HepG2 (cell line): ENCODE results near the gene HERC5. TPM values are rescaled to one million over a fixed set of nuclear protein-coding genes. Genes with fewer than 3 reads are reported as not detected.

Source experiments
- ATAC-seq: fragments of 200-7000 bp; cut with Tn5 transposase; 3 replicates; pipeline ENCODE4 v1.9.1; 2020; ENCODE audit warnings: mild to moderate bottlenecking, moderate library complexity
- BruUV-seq: library from RNA; stranded (reverse); fragments of 400-500 nt; replicated peaks from 2 replicates; lab custom pipeline; 2021; lab: Mats Ljungman, UMichigan
- CTCF ChIA-PET: fragments of 300-600 bp; formaldehyde crosslinking; extraction: SDS; loops from one replicate; lab custom pipeline; 2021; ENCODE audit warnings: low total read pairs, inconsistent platforms, low intra/inter-chr PET ratio; lab: Yijun Ruan, JAX
- POLR2A ChIA-PET: fragments of 350-600 bp; sonication (Branson Sonifier 250); formaldehyde crosslinking; loops from one replicate; lab custom pipeline; 2020; ENCODE audit warnings: antibody characterized with exemption, inconsistent platforms; lab: Yijun Ruan, JAX
- DNase-seq: peaks from one replicate; pipeline ENCODE4 v3.0.0-alpha.2; 2015; ENCODE audit warnings: low spot score
- FAIRE-seq: peaks from 3 replicates; lab custom pipeline; 2011; peaks lifted over from hg19 to GRCh38; lab: Jason Lieb, UNC
- H2AFZ ChIP-seq: one replicate; pipeline ENCODE4 v1.6.1; 2011; ENCODE audit warnings: low read length, inconsistent platforms
- H3K27ac ChIP-seq: fragments of 300-600 bp; 3 replicates; pipeline ENCODE4 v1.8.0; 2011; ENCODE audit warnings: mixed run types, mild to moderate bottlenecking, mixed read lengths, low read length, inconsistent platforms; ENCODE audit not compliant: insufficient read depth; ENCODE audit errors: extremely low read length
- H3K27me3 ChIP-seq, 2 experiments: fragments of 200-600 bp in 1 of 2; 2 replicates in 1 of 2; 3 replicates in 1 of 2; pipeline versions ENCODE4 v1.6.0 to v1.8.0; 2011; ENCODE audit warnings: low read length in 2 of 2, mild to moderate bottlenecking in 2 of 2, moderate library complexity in 2 of 2, inconsistent platforms in 1 of 2; ENCODE audit not compliant: insufficient read depth in 2 of 2, control insufficient read depth in 1 of 2
- H3K36me3 ChIP-seq, 2 experiments: fragments of 200-600 bp in 1 of 2; replicated peaks in 1 of 2; 2 replicates in 1 of 2; 3 replicates in 1 of 2; pipeline versions ENCODE4 v1.5.1 to v1.8.0; 2011; ENCODE audit warnings: low read length in 2 of 2, inconsistent platforms in 1 of 2; ENCODE audit not compliant: insufficient read depth in 2 of 2, control insufficient read depth in 1 of 2
- H3K4me1 ChIP-seq: 2 replicates; pipeline ENCODE4 v1.5.1; 2012; ENCODE audit warnings: low read length, inconsistent platforms; ENCODE audit not compliant: insufficient read depth
- H3K4me2 ChIP-seq: 2 replicates; pipeline ENCODE4 v1.6.0; 2011; ENCODE audit warnings: low read depth, low read length, inconsistent platforms
- H3K4me3 ChIP-seq, 3 experiments: fragments of 200-600 bp in 1 of 3; sonication (generic), shearing (Covaris generic) in 1 of 3; replicated peaks in 1 of 3; 2 replicates each; pipeline ENCODE4 v1.5.1; 2011 to 2016; ENCODE audit warnings: low read length in 3 of 3, inconsistent platforms in 2 of 3, low read depth in 2 of 3, mild to moderate bottlenecking in 2 of 3, control low read depth in 1 of 3, mixed read lengths in 1 of 3; ENCODE audit not compliant: insufficient read depth in 1 of 3
- H3K79me2 ChIP-seq: one replicate; pipeline ENCODE4 v1.6.1; 2011; ENCODE audit warnings: low read length, inconsistent platforms; ENCODE audit not compliant: insufficient read depth
- H3K9ac ChIP-seq: 2 replicates; pipeline ENCODE4 v1.6.0; 2011; ENCODE audit warnings: mild to moderate bottlenecking, low read depth, low read length, inconsistent platforms; ENCODE audit not compliant: insufficient read depth
- H3K9me3 ChIP-seq: 2 replicates; pipeline ENCODE4 v1.5.1; 2012; ENCODE audit warnings: mild to moderate bottlenecking, low read length
- H4K20me1 ChIP-seq: 2 replicates; pipeline ENCODE4 v1.6.0; 2011; ENCODE audit warnings: inconsistent platforms, mild to moderate bottlenecking, low read length, moderate library complexity; ENCODE audit not compliant: insufficient read depth
- AGO1 ChIP-seq: fragments of 200-400 bp; formaldehyde crosslinking; IDR thresholded peaks from 2 replicates; pipeline ENCODE4 v1.6.1; 2017; ENCODE audit warnings: mild to moderate bottlenecking, low read depth, low read length, moderate library complexity; ENCODE audit not compliant: poor library complexity, severe bottlenecking
- MAFK ChIP-seq, 2 experiments: IDR thresholded peaks in 1 of 2; conservative IDR thresholded peaks in 1 of 2; 2 replicates each; pipeline ENCODE4 v1.6.1; 2011; ENCODE audit warnings: improper control_type of control experiment in 2 of 2, low read length in 2 of 2
- YEATS2 ChIP-seq: sonication (generic); formaldehyde crosslinking; IDR thresholded peaks from 2 replicates; pipeline ENCODE4 v1.4.0; 2020; ENCODE audit warnings: missing genetic modification reagents, borderline replicate concordance
- WGBS: methylation state at CpG from one replicate; pipeline ENCODE4 v1.1.6; 2017; ENCODE audit warnings: low lambda C conversion rate; 5-methylcytosine and 5-hydroxymethylcytosine counted together
- in situ Hi-C: cut with HindIII; loops from 2 replicates; pipeline ENCODE4 v1.10.0; 2017; ENCODE audit warnings: low pct_unique_long_range_greater_than_20kb; ENCODE audit not compliant: extremely low pct_ligation_motif_present
- intact Hi-C: fragments of 100-400 bp; cut with micrococcal nuclease; formaldehyde crosslinking; loops from one replicate; pipeline ENCODE4 v1.10.0; 2022; ENCODE audit not compliant: unreplicated experiment
- polyA plus RNA-seq, 8 experiments: library from polyadenylated mRNA; depleted of rRNA in 3 of 8; stranded (reverse) in 7 of 8; unstranded in 1 of 8; fragments of >200 nt; fragmentation: Illumina TruSeq in 4 of 8; extraction: Trizol in 4 of 8; gene quantifications; 2 replicates each; pipeline versions ENCODE4 v1.2.1 to v1.2.3, GENCODE V29; 2011 to 2016; ENCODE audit warnings: low read depth in 4 of 8, missing spikeins in 1 of 8, mixed read lengths in 1 of 8; ENCODE audit not compliant: insufficient read depth in 1 of 8
- total RNA-seq, 5 experiments: library from RNA; depleted of rRNA; stranded (reverse); fragments of >200 nt; fragmentation: Illumina TruSeq; extraction: Trizol; gene quantifications; 2 replicates each; pipeline ENCODE4 v1.2.3, GENCODE V29; 2016; ENCODE audit warnings: low read depth in 1 of 5
- TF ChIP-seq, protein P1 (sequence below): sonication (generic); formaldehyde crosslinking; IDR thresholded peaks from 2 replicates; pipeline ENCODE4 v1.4.0; 2020; ENCODE audit warnings: missing genetic modification reagents, borderline replicate concordance

HERC5 gene
- total and polyA plus RNA-seq, 2 of the 13 experiments (the other 11 are each of a cell fraction or from before 2014, with no cell fraction given), result 0.13 to 0.33 TPM

DNA sequence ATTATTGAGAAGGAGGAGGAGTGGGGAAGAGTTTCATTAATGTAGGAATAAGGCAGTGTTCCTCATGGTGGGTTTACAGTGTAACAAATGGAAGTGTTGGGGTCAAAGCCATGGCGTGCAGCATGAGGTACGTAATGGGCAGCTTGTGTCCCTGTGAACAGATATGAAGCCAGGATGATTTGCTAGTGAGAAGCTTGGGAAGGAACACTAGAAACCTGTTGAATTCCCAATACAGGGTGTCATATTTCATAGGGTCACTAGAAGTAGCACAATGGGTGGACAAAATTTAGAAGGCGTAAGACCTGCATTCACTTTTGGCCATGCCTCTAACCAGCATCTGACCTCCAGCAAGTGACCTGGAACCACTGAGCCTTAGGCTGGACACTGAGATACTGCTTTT, 59.8 kb downstream of the HERC5 start:
- Histone ChIP-seq H3K27me3 (no peaks in the 10 kb centered on the region), H4K20me1 (no peaks in the 10 kb centered on the region), H3K4me2 (no peak overlapping the region), H3K36me3 (peaks cover 2 to 16% of the 10 kb centered on the region in 2 experiments; a peak in 3 of 5 replicates), H3K9ac (no peak overlapping the region), H3K79me2 (peaks cover 3% of the 10 kb centered on the region), H3K4me1 (peaks cover 25% of the 10 kb centered on the region), H3K4me3 (no peak overlapping the region), H3K9me3 (no peaks in the 10 kb centered on the region), H3K27ac (no peak overlapping the region), H2AFZ (no peak overlapping the region)
- in situ Hi-C loops (loop anchor here (5.0 to 10.0 kb wide), 3 partner anchors 149 to 482 kb away; no protein-coding TSS in a partner anchor), intact Hi-C loops (loop anchor here (5.0 to 10.0 kb wide), 2 partner anchors 409 to 662 kb away; no protein-coding TSS in a partner anchor)
- POLR2A ChIA-PET, result interaction anchor here (1.2 kb wide), 1 partner anchor 236 kb away, joined by 3 read pairs; no protein-coding TSS in a partner anchor
- ATAC-seq (no peak), DNase-seq (no peak), FAIRE-seq (no peak)
- CTCF ChIA-PET, result interaction anchor here (2.0 kb wide), 1 partner anchor 462 kb away, joined by 4 read pairs; no protein-coding TSS in a partner anchor
- WGBS, result 87% methylated on average over 3 of the region's 3 CpGs
- BruUV-seq, result no TSS peak
- TF ChIP-seq, protein P1, sequence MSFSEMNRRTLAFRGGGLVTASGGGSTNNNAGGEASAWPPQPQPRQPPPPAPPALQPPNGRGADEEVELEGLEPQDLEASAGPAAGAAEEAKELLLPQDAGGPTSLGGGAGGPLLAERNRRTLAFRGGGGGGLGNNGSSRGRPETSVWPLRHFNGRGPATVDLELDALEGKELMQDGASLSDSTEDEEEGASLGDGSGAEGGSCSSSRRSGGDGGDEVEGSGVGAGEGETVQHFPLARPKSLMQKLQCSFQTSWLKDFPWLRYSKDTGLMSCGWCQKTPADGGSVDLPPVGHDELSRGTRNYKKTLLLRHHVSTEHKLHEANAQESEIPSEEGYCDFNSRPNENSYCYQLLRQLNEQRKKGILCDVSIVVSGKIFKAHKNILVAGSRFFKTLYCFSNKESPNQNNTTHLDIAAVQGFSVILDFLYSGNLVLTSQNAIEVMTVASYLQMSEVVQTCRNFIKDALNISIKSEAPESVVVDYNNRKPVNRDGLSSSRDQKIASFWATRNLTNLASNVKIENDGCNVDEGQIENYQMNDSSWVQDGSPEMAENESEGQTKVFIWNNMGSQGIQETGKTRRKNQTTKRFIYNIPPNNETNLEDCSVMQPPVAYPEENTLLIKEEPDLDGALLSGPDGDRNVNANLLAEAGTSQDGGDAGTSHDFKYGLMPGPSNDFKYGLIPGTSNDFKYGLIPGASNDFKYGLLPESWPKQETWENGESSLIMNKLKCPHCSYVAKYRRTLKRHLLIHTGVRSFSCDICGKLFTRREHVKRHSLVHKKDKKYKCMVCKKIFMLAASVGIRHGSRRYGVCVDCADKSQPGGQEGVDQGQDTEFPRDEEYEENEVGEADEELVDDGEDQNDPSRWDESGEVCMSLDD (CRISPR knock-in tag), result no peak
- TF ChIP-seq AGO1, result no peak

DNA sequence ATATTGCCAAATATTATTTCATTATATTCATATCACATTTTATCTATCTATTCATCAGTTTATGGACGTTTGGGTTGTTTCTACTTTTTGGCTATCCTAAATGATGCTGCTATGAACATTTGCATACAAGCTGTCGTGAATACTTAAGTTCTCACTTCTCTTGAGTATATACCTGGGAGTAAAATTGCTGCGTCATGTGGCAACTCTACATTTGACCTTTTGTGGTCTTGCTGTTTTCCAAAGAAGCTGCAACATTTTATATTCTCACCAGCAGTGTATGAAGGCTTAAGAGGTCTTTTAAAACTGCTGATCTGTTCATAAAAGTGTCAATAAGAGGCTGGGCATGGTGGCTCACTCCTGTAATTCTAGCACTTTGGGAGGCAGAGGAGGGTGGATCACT, 60.9 kb downstream of the HERC5 start:
- DNase-seq, result no peak
- TF ChIP-seq YEATS2 (CRISPR knock-in tag), result no peak
- peak in 1 of 2 experiments; percentile 23; a peak in 1 of 4 replicates for TF ChIP-seq MAFK (conservative IDR thresholded peaks at IDR 0.05 in 1 of 2, IDR thresholded peaks at IDR 0.05 in 1 of 2; ENCODE audit: low read length in 2 of 2)
- Histone ChIP-seq H2AFZ (no peak overlapping the region), H3K9ac (no peak overlapping the region), H4K20me1 (no peaks in the 10 kb centered on the region), H3K4me2 (no peak overlapping the region), H3K79me2 (peaks cover 14% of the 10 kb centered on the region), H3K27ac (no peak overlapping the region), H3K4me1 (peaks cover 32% of the 10 kb centered on the region), H3K9me3 (no peaks in the 10 kb centered on the region), H3K4me3 (no peak overlapping the region), H3K36me3 (peaks cover 2 to 16% of the 10 kb centered on the region in 2 experiments; a peak in 3 of 5 replicates), H3K27me3 (no peaks in the 10 kb centered on the region)
- no TSS peak for BruUV-seq
- FAIRE-seq, result no peak
- ATAC-seq, result no peak
- intact Hi-C loops, result loop anchor here (5.0 to 10.0 kb wide), 2 partner anchors 411 to 663 kb away; no protein-coding TSS in a partner anchor
- ChIA-PET POLR2A (no interaction called here), CTCF (no interaction called here)
- in situ Hi-C loops, result loop anchor here (5.0 to 10.0 kb wide), 3 partner anchors 151 to 483 kb away; no protein-coding TSS in a partner anchor
- WGBS, result 70% methylated on average over 3 of the region's 3 CpGs
